22Rv1 (cell line): Measurements from ENCODE around the gene SERTAD1.

Source experiments
- CTCF ChIP-seq: fragments of 450-650 bp; IDR thresholded peaks from 2 replicates; pipeline ENCODE4 v1.5.1; 2017; ENCODE audit warnings: mild to moderate bottlenecking
- ZFX ChIP-seq: fragments of 450-650 bp; IDR thresholded peaks from 2 replicates; pipeline ENCODE4 v1.6.1; 2017; ENCODE audit warnings: antibody characterized with exemption, borderline replicate concordance

GRCh38 chr19:40392894-40393517, 32.8 kb downstream of the SERTAD1 start:
- peak; percentile 69 for TF ChIP-seq CTCF
- no peak for TF ChIP-seq ZFX
